Epithelial cell of proximal tubule (primary cell): Measurements from ENCODE around the gene TYW1. TPM values are rescaled to one million over a fixed set of nuclear protein-coding genes. Genes with fewer than 3 reads are reported as not detected.
"Not testable (repeated sequence)": the region's sequence is repeated elsewhere in the genome, so short reads cannot be mapped to it uniquely, and the experiment has no call there.

ENCODE experiments used
- DNase-seq: peaks from one replicate; pipeline ENCODE4 v3.0.0-alpha.2; 2011; ENCODE audit warnings: low read depth
- H3K4me3 ChIP-seq: 2 replicates; pipeline ENCODE4 v1.5.1; 2011; ENCODE audit warnings: low read depth, mild to moderate bottlenecking, low read length
- total RNA-seq: library from RNA; depleted of rRNA; stranded (reverse); fragments of >200 nt; gene quantifications from 2 replicates; pipeline ENCODE4 v1.2.3, GENCODE V29; 2015
- TF ChIP-seq, protein P1 (sequence below): conservative IDR thresholded peaks from 2 replicates; pipeline ENCODE4 v1.5.1; 2012; ENCODE audit warnings: low read depth, mild to moderate bottlenecking, low read length

Gene TYW1
- total RNA-seq, 1 donor from 2014 or later, result 12.3 TPM

DNA sequence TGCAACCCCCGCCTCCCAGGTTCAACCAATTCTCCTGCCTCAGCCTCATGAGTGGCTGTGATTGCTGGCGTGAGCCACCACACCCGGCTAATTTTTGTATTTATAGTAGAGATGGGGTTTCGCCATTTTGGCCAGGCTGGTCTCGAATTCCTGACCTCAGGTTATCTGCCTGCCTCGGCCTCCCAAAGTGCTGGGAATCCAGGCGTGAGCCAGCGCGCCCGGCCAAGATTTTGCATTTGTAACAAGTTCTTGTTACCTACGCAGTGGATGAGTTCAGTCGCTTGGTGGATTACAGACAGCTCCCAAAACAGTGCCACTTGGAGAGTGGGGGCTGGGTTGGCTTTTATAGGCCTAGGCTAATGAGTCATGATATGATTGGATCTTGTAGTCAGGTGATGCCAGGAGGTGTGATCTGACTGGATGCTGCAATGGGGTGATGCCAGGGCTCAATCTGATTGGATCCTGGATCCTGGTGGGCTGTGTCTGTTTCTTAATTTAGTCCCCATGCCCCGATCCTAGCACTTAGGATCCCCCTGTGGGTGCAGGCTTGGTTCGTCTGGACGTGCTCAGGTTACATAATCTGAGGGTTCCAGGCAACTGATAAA lies 21.5 kb upstream of the TYW1 start:
- TF ChIP-seq, protein P1, sequence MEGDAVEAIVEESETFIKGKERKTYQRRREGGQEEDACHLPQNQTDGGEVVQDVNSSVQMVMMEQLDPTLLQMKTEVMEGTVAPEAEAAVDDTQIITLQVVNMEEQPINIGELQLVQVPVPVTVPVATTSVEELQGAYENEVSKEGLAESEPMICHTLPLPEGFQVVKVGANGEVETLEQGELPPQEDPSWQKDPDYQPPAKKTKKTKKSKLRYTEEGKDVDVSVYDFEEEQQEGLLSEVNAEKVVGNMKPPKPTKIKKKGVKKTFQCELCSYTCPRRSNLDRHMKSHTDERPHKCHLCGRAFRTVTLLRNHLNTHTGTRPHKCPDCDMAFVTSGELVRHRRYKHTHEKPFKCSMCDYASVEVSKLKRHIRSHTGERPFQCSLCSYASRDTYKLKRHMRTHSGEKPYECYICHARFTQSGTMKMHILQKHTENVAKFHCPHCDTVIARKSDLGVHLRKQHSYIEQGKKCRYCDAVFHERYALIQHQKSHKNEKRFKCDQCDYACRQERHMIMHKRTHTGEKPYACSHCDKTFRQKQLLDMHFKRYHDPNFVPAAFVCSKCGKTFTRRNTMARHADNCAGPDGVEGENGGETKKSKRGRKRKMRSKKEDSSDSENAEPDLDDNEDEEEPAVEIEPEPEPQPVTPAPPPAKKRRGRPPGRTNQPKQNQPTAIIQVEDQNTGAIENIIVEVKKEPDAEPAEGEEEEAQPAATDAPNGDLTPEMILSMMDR, result no peak
- no peak for DNase-seq
- no peak overlapping the region for H3K4me3 ChIP-seq

DNA sequence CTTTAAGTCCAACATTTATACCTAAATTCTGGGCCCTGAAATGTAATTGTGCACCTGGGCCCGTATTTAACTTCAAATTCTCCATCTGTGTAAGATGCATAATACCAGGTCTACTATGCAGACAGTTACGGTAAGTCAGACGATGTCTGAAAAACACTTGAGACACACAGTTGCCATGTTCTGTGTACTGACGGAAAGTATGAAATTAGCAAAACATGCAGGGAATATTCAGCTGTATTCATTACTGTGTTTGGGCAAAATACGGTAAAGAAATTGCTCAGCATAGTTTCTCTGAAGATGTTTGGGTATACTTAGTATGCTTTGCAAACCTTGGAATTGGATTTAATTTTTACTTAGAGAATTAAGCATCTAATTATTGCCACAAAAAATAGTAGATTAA lies 18.3 kb upstream of the TYW1 start:
- DNase-seq, H3K4me3 ChIP-seq: not testable (repeated sequence)

DNA sequence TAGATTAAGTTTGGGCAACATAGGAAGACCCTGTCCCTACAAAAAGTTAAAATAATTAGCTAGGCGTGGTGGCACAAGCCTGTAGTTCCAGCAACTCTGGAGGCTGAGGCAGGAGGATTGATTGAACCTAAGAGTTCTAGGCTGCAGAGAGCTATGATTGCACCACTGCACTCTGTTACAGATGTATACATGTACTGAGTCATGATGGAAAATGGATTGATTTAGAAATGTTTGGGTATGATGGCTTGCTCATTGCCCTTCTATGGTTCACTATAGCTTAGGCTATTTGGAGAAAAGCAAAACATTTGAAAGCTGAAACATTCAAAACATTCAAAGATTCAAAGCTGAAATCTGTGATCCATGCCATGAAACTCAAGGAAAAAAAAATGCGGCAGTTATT lies 17.6 kb upstream of the TYW1 start:
- not testable (repeated sequence) for H3K4me3 ChIP-seq, DNase-seq

DNA sequence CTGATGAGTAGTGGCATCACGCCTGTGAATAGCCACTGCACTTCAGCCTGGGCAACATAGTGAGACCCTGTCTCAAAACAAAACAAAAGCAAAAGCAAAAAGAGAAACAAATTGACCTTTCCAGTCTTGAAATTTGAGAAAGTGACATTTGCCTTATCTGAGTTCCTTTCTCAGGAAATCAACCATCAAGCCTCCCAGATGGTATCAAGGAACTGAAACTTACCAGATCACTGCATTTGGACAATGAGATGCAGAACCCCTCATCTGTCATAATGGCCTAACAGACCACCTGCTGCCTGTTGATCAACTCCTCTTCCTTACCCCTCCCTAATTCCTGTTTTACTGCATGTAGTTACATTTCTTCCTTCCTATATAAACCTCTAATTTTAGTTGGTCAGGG lies 16.3 kb upstream of the TYW1 start:
- not testable (repeated sequence) for DNase-seq, H3K4me3 ChIP-seq

DNA sequence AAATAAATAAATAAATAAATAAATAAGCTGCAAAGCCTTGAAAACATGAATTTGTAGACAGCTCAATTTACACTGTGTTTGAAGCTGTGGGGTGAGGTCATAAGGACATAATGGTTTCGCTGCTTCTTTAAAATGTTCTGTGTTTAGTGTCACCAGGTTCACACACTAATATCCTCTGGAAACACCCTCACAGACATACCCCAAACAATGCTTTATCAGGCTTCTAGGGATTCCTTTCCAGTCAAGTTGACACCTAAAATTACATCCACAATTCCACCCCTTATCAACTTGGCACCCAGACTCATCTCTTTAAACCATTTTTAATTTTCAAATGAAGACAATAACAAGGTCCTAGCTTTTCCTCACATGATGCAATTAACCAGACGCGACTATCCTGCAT lies 7.1 kb upstream of the TYW1 start:
- H3K4me3 ChIP-seq, DNase-seq: not testable (repeated sequence)

DNA sequence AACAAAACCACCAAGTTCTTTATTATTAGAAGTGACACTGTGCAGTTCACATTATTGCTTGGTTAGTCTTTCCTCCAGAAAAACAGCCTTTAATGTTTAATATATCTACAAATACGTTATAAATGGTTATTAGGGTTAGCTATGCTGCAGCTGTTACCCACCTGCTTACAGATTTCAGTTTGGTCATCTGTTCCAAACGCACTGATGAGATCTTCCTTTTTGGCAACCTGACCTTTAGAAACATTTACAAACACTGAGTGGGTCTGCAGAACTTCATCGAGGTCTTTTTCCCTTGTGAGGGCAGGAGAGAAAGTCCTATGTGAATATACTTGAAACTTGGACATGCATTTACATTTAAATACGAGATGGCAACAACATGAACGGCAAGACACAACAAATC lies 2.6 kb upstream of the TYW1 start:
- DNase-seq, result not testable (repeated sequence)
- H3K4me3 ChIP-seq, result peak overlapping the region; percentile 73

DNA sequence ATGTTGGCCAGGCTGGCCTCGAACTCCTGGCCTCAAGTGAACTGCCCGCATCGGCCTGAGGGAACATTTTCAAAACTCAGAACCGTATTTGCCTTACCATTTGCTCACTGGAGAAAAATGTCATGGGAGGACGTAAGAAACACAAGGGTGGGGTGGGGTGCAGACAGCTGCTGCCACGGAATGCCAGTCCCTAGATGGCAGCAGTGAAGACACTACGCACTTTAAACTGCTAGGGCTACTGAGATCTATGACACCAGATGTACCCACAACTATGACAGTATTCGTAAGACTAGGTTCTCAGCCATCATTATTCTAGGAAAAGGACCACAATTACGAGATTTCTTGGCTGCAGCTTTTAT lies 2.0 kb upstream of the TYW1 start:
- TF ChIP-seq, protein P1, result peak; percentile 53
- H3K4me3 ChIP-seq, result peak overlapping the region; percentile 73
- DNase-seq, result peak; percentile 52

DNA sequence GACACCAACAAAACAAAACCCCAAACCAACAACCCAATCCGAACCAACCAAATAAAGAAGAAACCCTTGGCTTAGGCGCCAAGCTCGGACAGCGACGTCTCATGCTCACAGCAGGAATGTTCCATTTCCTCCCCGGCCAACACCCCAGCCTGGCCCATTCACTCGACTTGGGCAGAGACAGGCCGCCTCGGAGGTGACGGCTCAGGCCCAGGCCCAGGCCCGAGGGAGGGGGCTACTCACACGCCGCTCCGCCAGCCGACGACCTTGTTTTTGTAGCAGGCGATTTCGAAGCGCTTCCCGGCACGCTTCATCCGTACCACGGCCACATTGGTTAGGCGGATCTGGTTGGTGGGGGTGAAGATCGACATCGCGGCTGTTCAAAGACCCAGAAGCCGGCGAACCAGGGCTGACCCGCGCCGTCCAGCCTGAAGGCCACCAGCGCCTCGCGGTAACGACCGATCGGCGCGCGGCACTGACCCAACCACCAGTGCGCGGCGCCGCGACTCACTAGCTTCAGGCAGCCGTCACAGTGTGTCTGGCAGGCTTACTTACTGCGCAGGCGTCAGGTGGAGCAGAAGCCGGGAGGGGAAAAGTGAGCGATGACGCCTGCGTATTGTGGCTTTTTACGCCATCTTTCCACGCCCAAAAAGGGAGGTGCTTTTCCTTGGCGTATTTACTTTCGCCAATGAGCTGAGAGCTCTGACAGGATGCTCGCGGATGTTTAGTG lies 1.4 kb upstream of the TYW1 start, which contains the start of gene SBDS:
Gene SBDS, minus strand, starts transcription at position 537 of the 727 bp plus-strand sequence. Its CDS starts 169 bp downstream, at position 368.
- peak; percentile 94 for DNase-seq
- peak within 1 kb of the TSS; percentile 73 for H3K4me3 ChIP-seq

DNA sequence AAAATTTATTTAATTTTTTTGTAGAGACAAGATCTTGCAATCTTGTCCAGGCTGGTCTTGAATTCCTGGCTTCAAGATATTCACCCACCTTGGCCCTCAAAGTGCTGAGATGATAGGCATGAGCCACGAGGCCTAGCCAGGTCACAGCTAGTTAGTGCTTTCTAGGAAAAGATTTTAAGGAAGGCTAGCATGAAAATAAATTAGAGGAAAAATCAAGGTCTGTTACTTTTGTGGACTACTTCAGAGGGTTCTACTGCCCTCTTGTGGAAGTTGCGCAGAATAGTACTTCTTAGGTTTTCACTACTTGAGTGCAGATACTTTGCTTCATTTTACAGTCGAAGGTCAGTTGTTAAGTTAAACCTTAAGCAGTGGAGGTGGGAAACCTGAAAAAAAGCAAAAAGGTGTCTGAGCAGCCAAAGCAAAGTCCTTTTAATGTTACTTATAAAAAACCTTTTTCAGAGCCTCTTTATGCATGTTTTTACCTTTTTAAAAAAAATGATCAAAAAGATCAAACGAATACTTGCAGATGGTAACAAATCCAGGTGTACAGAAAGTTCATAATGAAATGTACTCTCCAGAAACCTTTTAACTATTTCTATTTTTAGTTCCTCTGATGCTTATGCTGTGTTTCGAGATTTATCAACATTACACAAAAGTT lies 4.1 kb downstream of the TYW1 start:
- TF ChIP-seq, protein P1, result peak; percentile 34
- DNase-seq, H3K4me3 ChIP-seq: not testable (repeated sequence)

DNA sequence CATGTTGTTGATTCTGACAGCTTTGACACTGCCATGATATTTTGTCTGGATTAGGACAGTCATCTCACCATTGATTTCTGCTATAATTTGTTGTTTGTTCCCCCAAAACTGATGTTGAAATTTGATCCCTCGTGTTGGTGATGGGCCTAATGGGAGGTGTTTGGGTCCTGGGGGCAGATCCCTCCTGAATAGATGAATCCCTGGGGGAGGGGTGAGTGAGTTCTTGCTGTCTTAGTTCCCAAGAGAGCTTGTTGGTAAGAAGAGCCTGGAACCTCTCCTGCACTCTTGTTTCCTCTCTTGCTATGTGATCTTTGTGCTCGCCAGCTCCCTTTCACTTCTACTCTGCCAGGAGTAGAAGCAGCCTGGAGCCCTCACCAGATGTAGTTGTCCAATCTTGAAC lies 7.5 kb downstream of the TYW1 start:
- H3K4me3 ChIP-seq, DNase-seq: not testable (repeated sequence)
